UCSD-AML1 (cell line): ENCODE data around the gene MGAT5.

Experiments
- DNase-seq: peaks from one replicate; lab custom pipeline; 2025; ENCODE audit not compliant: unreplicated experiment; lab: John Stamatoyannopoulos, UW

Gene MGAT5

GRCh38 chr2:134253804-134254203 is at the start of gene MGAT5:
Gene MGAT5 (plus strand): TSS chr2:134254072. CDS start chr2:134254404, 332 bp downstream.
- no peak for DNase-seq

GRCh38 chr2:134205087-134205486 is 48.8 kb upstream of the MGAT5 start:
- no peak for DNase-seq

GRCh38 chr2:134206031-134206430 is 47.8 kb upstream of the MGAT5 start:
- DNase-seq = no peak

- DNase-seq = no peak
Measured at GRCh38 chr2:134206573-134206972, 47.3 kb upstream of the MGAT5 start.

GRCh38 chr2:134207589-134208209 is 46.2 kb upstream of the MGAT5 start:
- peak; percentile 60 for DNase-seq

GRCh38 chr2:134208825-134209224 is 45.0 kb upstream of the MGAT5 start:
- no peak for DNase-seq

GRCh38 chr2:134212746-134213145 is 41.1 kb upstream of the MGAT5 start:
- no peak for DNase-seq

GRCh38 chr2:134216152-134216829 is 37.6 kb upstream of the MGAT5 start:
- no peak for DNase-seq

- no peak for DNase-seq
Measured at GRCh38 chr2:134217351-134217750, 36.5 kb upstream of the MGAT5 start.

- DNase-seq = no peak
Measured at GRCh38 chr2:134217924-134218323, 35.9 kb upstream of the MGAT5 start.

- DNase-seq = no peak
Measured at GRCh38 chr2:134218414-134218813, 35.5 kb upstream of the MGAT5 start.

GRCh38 chr2:134218930-134219658 is 34.8 kb upstream of the MGAT5 start:
- DNase-seq = no peak

- no peak for DNase-seq
Measured at GRCh38 chr2:134220344-134220974, 33.4 kb upstream of the MGAT5 start.

- DNase-seq = no peak
Measured at GRCh38 chr2:134224005-134224404, 29.9 kb upstream of the MGAT5 start.

GRCh38 chr2:134225173-134225572 is 28.7 kb upstream of the MGAT5 start:
- DNase-seq = no peak

- DNase-seq = no peak
Measured at GRCh38 chr2:134225841-134226240, 28.0 kb upstream of the MGAT5 start.

GRCh38 chr2:134226601-134227000 is 27.3 kb upstream of the MGAT5 start:
- DNase-seq = no peak

- no peak for DNase-seq
Measured at GRCh38 chr2:134227666-134228065, 26.2 kb upstream of the MGAT5 start.

GRCh38 chr2:134228493-134228903 is 25.4 kb upstream of the MGAT5 start:
- DNase-seq = no peak

GRCh38 chr2:134229540-134229939 is 24.3 kb upstream of the MGAT5 start:
- no peak for DNase-seq

- no peak for DNase-seq
Measured at GRCh38 chr2:134230885-134231284, 23.0 kb upstream of the MGAT5 start.
